ENCODE measurements around the gene ADGRL1.

The ADGRL1 gene

DNA sequence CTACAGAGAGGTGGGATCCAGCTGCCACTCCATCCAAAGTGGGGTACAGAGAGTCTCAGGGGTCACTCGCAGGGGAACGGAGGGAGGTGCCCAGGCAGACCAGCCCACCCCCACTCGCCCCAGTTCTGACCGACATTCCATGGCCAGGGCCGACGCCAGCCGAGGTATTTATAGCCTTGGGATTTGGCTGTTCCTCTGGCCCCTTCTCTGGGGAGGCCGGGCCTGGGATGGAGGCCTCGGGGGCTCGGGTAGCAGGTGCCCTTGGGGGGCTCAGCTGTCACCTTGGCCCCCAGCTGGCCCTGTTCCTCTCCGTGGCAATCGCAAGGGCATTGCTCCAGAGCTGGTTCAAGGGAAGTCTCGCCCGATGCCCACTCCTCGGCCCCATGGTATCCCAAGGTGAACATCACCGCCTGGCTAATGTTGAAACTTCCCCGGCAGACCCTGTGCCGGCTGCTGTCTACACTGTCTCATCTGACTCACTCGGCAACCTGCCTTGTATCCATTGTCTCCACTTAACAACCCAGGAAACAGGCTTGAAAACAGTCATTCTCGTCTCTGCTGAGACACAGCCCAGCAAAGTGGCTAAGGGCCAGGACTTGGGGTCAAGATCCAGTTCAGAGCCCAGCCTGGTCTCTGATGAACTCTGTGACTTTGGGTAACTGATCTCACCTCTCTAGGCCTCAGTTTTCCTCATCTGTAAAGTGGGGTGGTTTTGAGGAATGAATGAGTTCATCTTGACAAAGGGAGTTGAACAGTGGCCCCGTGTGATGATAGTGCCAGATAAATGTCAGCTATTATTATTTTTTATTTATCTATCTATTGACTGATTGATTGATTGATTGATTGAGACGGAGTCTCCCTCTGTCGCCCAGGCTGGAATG, 98.1 kb downstream of the ADGRL1 start:
- DNase-seq, result no peak

DNA sequence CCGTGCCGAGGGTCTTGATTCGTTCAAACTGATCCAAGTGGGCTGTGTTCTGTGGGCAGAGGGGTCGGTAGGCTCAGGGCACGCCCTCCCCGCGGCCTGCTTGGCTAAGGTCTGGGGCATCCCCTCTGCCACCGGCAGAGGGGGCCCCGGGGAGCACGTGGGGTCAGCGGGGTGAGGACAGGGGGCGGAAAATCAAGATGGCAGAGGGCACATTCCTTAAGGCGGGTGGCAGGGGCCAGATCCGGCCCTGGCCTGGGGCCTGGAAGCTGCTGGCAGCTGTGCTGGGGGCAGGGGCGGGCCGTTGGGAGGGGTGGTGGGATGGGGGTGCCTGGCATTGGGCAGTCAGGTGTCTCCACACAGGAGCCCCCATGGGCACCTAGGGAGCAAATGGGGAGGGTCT, 99.1 kb downstream of the ADGRL1 start:
- DNase-seq, result no peak

DNA sequence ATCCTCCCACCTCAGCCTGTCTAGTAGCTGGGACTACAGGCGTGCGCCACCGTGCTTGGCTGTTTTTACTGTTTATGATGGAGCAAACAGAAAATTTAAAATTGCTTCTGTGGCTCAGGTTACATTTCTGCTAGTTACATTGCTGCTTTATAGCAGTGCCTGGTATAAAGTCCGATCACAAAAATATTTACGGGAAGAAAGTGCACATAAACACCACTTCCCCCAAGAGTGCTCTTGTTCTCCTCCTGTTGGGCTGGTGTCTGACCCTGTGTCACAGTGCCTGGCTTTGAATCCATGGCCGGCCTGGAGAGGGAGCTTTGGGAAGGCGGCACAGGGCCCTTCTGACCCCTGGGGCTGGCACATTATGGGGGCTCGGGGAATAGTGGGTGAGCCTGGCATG, 100.3 kb downstream of the ADGRL1 start:
- no peak for DNase-seq

DNA sequence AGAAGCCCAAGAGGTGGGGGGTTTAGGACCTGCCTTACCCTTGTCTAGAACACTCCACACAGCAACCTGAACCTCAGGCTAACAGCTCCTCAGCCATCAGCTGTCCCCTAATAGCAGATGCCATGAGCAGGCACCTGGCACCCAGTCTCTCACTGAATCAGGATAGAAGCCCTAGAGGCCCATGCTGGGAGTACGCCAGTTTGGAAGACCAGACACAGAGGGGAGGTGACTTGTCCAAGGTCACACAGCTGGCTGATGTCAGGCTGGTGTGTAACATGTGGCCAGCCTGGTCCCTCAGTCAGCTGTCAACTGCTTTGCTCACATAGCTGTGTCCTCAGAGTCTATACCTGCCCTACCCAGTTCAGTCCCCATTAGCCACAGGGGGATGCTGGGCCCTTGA, 102.7 kb downstream of the ADGRL1 start:
- DNase-seq, result no peak

DNA sequence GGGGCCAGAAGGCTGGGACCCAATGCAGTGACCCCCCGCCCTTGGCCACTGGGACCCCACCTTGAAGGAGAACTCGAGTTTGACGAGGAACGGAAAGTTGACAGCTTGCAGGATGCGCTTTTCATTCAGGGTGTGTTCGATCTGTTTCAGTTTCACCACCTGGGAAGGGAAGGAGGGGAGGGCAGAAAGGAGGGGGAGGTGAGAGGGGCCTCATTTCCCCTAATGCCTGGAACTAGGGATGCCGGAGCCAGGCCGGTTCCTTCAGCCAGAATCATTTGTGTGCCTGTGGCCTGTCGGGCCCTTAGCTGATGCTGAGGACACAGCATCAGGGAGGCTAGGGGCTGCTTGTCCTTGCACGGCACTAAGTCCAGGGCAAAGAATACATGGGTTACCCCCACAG, 103.2 kb downstream of the ADGRL1 start:
- DNase-seq, result no peak

DNA sequence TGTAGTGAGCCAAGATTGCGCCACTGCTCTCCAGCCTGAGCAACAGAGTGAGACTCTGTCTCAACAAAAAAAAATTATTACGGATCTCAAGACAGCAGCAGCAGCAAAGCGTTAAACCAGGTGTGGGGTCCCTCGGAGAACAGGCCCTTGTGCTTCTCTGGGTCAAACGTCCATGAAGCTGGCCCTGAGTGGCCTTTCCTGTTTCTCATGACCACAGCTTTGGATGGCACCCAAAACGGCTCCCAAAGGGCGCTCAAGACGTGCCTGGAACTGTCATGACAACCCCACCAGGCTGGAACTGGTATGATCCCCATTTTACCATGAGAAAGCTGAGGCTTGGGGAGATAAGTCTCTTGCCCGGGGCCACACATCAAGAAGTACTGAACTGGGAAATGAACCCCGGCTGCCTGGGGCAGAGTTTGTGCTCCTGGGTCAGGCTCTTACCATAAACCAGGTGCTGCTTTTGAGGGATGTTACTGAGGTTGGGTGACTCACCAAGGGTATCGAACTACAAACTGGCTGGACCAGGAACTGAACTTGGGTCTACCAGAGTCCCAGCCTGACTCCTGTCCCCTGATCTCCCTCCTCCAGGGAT, 103.8 kb downstream of the ADGRL1 start:
- DNase-seq, result no peak

DNA sequence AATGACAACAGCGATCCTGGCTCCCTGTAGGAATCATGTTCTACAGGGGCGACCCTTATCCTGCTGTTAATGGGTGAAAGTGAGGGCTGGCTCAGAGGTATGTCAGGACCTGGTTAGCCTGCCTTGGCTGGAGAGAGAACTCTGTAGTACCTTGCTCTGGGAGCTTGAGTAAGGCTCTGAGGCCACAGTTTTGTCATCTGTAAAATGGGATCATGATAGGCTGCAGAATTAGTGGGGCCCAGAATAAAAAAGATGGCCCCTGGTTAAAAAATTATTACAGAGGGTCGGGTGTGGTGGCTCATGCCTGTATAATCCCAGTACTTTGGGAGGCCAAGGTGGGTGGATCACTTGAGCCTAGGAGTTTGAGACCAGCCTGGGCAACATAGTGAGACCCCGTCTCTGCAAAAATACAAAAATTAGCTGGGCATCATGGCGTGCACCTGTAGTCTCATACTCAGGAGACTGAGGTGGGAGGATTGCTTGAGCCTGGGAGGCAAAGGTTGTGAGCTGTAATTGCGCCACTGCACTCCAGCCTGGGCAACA, 104.9 kb downstream of the ADGRL1 start:
- DNase-seq, result no peak

Measured in 8988T (cell line).